GM19193 (cell line): ENCODE measurements around the gene CEBPB.

Experiments
- POLR2A ChIP-seq: IDR thresholded peaks from 4 replicates; pipeline ENCODE4 v1.6.1; 2011; ENCODE audit not compliant: insufficient read depth, insufficient read length; ENCODE audit errors: extremely low read depth

The CEBPB gene

GRCh38 chr20:50224531-50225255 lies 34.1 kb downstream of the CEBPB start:
- TF ChIP-seq POLR2A: no peak

DNA sequence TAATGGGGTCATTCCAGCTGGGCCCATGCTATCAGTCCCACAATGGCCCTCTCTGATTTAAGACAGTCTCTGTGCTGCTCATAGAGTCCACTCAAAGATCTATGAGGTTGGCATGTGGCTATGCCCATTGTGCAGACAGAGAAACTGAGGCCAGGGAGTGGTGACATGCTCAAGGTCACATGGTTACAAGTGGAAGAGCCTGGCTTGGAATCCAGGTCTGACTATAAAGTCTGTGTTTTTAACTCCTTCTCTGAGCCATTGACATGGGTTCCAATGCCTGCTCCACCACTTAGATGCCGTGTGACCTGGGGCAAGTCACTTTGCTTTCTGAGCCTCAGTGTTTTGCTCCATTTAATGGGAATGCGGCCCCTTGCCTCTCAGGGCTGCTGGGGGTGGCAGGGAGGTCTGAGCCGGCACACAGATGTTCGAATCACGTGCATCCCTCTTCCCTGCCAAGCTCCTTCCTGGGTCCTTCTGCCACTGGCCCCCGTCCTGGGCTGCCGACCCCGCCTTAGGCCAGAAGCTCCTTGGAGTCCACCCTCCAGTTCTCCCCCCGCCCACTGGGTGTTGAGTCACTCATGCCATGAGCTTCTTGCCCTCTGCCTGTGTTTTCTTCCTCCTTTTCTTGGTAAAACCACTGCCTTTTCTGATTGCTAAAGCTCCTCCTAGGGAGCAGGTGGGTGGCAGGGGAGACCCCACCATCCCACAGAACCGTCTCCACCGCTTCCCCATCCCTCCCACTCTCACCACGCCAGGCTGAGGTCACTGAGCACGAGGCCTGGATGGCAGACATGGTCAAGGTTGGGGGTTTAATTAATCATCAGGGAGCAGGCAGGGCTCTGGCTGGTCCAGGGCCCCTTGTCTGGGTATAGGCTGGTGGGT lies 35.7 kb downstream of the CEBPB start:
- TF ChIP-seq POLR2A: no peak

DNA sequence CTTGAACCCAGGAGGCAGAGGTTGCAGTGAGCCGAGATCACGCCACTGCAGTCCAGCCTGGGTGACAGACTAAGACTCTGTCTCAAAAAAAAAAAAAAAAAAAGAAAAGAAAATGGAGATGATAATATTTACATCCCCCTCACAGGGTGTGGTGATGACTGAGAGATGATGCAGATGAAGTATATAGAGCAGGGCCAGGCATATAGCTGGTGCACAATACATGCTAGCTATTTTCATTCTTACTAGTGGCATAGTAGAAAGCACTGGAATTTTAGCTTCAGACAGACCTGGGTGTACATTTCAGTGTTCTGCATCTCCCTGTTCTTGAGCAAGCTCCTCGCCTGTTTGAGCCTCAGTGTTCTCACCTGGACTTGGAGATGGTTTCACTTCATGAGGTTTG lies 36.9 kb downstream of the CEBPB start:
- no peak for TF ChIP-seq POLR2A

DNA sequence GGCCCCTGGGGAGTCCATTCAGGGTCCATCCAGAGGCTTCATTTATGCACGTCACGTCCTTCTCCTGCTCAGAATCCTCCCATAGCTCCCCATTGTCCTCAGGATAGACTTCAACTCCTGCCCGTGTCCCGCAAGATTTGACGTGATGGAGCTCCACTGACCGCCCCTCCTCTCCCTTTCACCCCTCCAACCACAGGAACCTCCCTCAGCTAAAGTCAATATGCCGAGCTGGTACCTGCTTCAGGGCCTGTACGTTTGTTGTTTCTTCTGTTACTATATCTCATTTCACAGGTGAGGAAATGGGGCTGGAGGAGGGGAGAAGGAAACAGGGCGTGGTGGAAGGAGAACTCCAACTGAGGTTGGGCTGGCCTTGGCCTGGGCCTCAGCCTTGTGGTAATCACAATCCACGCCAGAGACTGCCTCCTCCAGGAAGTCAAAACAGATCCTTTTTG lies 38.6 kb downstream of the CEBPB start:
- TF ChIP-seq POLR2A: no peak

DNA sequence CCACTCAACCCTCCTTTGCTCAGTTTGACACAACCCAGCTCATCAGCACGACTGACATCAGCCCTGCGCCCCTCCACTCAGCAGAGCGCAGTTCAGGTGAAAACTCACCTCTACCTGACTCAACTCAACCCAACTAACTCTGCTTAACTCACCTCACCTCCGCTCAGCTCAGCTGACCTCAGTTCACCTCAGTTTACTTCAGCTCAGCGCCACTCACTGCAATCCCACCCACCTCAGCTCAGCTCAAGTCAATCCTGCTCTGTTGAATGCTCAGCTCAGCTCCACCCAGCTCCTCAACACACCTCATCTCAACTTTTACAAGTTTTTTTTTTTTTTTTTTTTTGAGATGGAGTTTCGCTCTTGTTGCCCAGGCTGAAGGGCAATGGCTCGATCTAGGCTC lies 39.6 kb downstream of the CEBPB start:
- no peak for TF ChIP-seq POLR2A

- no peak for TF ChIP-seq POLR2A
Observed at GRCh38 chr20:50230871-50231560, 40.4 kb downstream of the CEBPB start.

GRCh38 chr20:50231854-50232253 lies 41.2 kb downstream of the CEBPB start:
- no peak for TF ChIP-seq POLR2A

- no peak for TF ChIP-seq POLR2A
Observed at GRCh38 chr20:50232651-50233324, 42.2 kb downstream of the CEBPB start.

DNA sequence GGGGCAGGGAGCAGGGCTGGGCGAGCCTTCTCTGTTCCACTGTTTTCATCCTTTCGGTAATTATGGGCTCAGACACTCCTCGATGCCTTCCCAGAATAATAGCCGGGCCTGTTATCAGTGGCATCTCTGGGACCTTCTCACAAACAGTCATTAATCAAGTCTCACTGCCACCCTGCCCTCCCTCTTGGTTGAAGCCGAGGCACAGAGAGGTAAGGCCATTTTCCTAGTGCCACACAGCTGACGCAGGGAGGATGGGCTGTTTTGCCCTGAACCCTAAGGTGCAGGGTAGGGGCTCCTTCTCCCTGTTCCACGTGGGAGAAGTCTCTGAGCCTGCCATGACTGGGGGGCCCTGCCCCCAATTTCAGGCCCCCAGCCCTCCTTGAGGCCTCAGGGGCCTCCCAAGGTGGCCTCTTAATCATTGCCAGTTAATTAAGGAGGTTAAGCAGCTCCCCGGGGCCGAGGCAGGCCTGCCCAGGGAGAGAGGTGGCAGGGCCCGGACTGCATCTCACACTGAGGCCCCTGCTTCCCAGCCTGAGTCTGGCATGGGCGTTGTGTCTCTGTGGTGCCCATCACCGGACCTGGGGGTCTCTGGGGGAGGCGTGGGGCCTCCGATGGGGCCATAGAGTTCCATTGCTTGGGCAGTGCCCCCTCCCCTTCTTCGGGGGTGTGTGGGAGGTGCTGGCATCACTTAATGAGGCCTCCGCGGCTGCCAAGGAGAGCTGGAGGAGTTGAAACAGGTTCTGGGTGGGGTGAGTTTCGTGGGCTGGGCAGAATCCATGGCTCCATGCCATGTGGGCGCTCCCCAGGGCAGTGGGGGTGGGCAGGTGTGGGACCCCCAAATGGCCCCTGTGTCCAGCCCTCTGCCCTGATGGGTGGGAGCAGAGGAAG lies 42.9 kb downstream of the CEBPB start:
- no peak for TF ChIP-seq POLR2A

- TF ChIP-seq POLR2A: no peak
Observed at GRCh38 chr20:50234288-50234687, 43.7 kb downstream of the CEBPB start.

DNA sequence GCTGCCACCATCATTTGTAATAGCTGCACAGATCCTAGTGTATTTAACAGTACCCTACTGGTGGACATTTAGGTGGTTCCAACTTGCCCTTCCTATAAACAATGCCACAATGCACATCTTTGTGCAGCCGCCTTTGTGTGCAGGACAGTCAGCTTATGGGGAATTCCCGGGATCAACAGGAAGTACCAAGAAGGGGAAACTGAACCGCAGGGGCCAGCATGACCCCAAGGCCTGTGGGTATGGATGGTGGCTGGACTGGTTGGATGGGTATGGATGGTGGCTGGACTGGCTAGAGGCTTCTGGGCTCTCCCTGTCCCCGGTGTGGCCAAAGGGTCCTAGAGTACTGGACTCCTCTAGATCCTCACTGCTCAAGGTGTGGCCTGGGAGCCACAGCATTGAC lies 46.7 kb downstream of the CEBPB start:
- no peak for TF ChIP-seq POLR2A

DNA sequence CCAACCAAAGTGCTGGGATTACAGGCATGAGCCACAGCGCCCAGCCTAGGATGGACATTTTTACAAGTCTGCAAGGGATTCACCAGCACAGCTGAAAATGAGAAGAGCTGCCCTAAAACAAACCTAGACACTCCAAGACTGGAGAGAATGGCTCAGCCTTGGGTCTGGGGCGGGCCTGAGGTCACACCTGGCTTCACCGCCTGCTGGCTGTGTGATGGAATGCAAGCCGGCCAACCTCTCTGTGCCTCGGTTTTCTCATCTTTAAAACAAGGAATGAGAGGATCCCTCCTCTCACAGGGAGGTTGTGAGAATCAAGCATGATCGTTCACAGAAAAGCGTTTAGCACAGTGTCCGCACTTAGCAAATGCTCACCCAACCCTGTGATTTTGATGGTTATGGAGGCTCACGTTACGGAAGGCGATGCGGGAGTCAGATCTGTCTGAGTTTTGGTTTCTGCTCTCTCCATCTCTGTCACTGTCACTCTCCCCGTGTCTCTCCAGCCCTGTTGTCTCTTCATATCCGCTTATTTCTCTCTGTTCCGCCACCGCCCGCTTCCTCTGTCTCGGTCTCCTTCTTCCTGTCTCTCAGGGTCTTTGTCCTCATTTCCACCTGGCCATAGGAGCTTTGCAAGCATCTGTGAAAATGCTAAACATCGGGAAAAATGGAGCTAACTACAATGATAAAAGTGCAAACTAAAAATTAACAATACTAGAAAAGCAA lies 47.6 kb downstream of the CEBPB start:
- no peak for TF ChIP-seq POLR2A

GRCh38 chr20:50240092-50240491 lies 49.5 kb downstream of the CEBPB start:
- no peak for TF ChIP-seq POLR2A
